HG03108 (cell line): ENCODE data around the gene RAD51C.
"Not testable (repeated sequence)": the region's sequence is repeated elsewhere in the genome, so short reads cannot be mapped to it uniquely, and the experiment has no call there.

Experiments
- ATAC-seq: cut with Tn5 transposase; IDR thresholded peaks from one replicate; pipeline ENCODE4 v1.9.1; 2021; ENCODE audit warnings: moderate library complexity; ENCODE audit not compliant: unreplicated experiment

RAD51C gene

DNA sequence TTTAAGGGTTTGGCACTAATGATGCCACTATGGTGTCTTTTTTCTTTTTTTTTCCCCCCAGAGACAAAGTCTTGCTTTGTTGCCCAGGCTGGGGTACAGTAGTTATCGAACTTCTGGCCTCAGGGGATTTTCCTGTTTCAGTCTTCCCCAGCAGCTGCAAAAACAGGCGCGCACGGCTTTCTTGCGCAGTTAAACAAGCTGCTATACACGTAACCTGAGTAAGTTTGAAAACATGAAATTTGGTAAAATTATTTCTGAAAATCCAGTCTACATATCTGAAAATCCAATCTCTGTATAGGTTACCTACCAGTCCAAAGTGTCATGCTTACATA, 12.4 kb upstream of the RAD51C start:
- ATAC-seq: no peak

DNA sequence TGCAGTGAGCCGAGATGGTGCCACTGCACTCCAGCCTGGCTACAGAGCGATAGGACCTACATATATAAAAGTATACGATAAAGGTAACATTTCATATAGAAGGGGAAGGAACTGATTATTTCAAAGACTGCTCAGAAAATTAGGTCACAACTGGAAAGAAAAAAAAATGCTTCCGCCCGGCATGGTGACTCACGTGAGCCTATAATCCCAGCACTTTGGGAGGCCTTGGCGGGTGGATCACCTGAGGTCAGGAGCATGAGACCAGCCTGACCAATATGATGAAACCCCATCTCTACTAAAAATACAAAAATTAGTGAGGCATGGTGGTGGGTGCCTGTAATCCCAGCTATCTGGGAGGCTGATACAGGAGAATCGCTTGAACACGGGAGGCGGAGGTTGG, 8.4 kb upstream of the RAD51C start:
- ATAC-seq: no peak

DNA sequence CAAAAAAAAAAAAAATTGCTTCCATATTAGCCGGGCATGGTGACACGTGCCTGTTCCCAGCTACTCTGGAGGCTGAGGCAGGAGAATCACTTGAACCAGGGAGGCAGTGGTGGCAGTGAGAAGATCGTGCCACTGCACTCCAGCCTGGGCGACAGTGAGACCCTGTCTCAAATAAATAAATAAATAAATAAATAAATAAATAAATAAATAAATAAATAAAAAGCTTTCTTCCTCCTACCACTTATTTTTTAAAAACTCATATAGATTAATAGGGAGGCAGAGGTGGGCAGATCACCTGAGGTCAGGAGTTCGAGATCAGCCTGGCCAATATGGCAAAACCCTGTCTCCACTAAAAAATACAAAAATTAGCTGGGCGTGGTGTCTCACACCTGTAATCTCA, 7.9 kb upstream of the RAD51C start:
- ATAC-seq: not testable (repeated sequence)

DNA sequence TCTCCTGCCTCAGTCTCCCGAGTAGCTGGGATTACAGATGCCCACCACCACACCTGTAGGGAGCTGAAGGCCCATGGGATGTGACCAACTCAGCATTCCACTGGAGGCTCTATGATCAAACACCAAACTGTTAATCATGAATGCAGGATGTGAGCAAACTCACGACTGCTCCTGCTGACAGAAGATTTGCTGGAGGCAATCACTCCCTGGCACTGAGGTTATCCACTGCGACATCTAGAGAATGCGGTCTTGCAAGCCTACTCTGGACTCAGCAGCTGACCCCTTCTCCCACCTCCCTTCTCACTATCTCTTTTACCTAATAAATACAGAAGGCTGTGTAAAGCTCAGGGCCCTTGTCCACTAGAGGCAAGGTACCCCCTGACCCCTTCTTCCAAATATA, 5.4 kb upstream of the RAD51C start:
- no peak for ATAC-seq

DNA sequence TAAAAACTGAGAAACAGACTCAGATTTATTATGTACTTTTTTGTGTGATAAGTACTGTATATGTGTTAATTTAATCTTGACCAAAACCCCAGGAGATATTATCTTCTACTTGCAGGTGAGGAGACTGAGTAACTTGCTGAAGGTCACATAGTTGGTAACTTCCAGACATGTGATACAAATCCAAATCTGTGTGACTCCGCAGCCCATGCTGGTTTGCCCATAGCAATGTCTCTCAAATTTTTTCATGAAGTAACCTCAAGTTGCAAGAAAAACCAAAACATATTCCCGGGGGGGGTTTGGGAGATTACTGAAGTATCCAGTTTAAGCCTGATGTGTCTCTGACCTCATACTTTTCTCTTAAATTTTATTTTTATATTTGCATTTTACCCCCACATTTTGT, 3.9 kb upstream of the RAD51C start:
- ATAC-seq: no peak

DNA sequence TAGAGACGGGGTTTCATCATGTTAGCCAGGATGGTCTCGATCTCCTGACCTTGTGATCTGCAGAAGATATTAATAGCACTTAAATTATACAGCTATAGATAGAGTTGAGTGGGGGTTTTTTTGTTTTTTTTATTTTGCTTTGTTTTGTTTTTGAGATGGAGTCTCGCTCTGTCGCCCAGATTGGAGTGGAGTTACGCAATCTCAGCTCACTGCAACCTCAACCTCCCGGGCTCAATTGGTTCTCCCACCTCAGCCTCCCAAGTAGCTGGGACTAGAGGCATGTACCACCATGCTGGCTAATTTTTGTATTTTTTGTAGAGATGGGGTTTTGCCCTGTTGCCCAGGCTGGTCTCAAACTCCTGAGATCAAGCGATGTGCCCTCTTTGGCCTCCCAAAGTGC, 2.4 kb upstream of the RAD51C start:
- not testable (repeated sequence) for ATAC-seq

DNA sequence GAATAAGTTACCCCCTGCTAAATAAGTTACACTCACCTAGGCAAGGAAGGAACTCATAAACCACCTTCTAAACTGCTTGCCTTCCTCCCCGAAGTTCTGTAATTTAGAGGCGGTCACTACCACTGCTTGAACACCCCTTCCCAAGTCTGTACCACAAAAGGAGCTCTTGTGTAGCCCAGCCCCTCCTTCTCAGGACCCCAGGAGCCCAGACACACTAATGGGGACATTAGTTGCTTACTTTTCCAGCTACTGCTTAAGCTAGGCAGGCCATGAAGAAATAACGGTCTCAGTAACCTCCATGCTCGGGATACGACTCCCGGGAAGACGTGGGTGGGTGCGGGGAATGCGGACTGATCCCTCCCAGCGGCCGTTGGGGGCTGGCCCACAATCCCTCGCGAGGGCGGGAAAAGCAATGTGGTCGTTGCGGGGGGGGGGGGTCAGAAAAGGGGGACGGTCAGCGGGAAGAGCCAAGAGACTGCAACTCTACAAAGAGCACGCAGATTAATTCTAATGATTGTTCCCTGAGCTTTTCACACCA, 632 bp upstream of the RAD51C start, which contains the start of gene TEX14:
Gene TEX14, minus strand, starts transcription at position 345 of the 538 bp plus-strand sequence. CDS start 40,044 bp downstream, outside the sequence.
- ATAC-seq: no peak

DNA sequence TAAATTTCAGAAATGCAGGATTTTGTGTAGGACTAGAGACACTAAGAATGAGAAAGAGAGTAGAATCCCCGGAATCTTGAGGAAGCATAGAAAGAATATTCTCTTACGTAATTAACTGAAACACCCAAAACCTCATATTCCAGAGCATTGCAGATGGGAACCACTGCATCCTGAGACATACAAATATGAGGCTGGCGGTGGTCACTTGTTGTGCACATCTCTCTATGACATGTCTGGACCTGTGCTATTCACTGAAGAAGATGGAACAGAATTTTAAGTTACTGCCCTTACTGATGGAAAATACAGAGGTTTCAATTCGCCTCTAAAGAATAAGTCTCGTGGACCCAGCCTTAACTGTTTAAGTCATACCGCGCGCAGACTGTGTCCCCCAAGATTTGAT, 806 bp downstream of the RAD51C start:
- ATAC-seq: no peak

DNA sequence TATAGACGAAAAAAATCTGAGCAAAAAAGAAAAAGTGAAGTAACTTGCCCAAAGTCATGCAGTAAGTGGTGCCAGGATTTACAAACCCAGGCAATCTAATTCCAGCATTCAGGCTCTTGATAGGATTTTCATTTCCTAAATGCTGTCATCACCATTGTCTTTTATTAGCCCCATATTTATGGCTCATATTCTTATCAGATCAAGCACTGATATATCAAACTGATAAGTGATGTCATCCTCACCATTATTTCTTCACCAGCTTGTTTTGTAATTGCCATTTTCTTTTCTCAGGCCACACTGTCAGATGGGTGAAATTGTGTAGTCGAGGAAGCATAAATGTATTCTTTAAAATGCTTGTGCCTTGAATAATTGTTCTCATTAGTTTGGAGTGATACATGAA, 1.3 kb downstream of the RAD51C start:
- no peak for ATAC-seq

DNA sequence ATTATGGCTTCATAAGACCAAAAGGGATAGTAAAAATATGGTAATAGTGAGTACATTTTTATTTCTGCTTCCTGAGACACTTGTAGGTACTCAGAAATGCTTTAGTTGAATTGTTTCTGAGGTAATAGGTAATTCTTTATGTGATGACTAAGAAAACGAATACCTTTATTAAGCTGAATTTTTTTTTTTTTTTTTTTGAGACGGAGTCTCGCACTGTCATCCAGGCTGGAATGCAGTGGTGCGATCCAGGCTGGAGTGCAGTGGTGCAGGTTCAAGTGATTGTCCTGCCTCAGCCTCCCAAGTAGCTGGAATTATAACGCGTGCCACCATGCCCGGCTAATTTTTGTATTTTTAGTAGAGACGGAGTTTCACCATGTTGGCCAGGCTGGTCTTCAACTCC, 1.9 kb downstream of the RAD51C start:
- no peak for ATAC-seq

DNA sequence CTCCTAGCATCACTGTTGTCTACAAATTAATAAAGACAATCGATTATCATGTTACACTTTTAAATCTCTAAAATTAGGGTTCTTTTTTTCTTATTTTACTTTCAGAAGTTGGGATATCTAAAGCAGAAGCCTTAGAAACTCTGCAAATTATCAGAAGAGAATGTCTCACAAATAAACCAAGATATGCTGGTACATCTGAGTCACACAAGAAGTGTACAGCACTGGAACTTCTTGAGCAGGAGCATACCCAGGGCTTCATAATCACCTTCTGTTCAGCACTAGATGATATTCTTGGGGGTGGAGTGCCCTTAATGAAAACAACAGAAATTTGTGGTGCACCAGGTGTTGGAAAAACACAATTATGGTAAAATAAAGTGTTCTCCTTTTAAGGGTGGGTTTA, 2.4 kb downstream of the RAD51C start:
- no peak for ATAC-seq

DNA sequence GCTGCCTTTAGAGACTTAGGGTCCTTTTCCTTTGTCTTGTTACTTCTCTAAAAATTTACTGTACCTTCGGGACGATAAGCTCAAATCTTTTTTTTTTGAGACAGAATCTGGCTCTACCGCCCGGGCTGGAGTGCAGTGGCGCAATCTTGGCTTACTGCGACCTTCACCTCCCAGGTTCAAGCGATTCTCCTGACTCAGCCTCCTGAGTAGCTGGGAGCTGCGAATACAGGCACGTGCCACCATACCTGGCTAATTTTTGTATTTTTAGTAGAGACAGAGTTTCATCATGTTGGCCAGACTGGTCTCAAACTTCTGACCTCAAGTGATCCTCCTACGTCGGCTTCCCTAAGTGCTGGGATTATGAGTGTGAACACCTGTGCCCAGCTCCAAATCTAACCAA, 7.4 kb downstream of the RAD51C start:
- ATAC-seq: no peak

DNA sequence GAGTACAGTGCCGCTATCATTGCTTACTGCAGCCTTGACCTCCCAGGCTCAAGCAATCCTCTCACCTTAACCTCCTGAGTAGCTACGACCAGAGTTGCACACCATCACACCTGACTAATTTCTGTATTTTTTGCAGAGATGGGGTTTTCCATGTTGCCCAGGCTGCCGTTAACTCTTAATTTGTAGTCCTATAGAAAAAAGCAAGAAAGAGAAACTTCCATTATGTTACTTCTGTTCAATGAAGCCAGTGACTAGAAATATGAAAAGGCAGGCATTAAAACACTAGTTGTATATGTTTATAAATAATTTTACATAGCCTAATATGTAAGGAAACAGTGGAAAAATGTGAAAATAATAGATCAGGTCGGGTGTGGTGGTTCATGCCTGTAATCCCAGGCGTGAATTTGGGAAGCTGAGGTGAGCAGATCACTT, 9.7 kb downstream of the RAD51C start:
- ATAC-seq: peak; percentile 58

DNA sequence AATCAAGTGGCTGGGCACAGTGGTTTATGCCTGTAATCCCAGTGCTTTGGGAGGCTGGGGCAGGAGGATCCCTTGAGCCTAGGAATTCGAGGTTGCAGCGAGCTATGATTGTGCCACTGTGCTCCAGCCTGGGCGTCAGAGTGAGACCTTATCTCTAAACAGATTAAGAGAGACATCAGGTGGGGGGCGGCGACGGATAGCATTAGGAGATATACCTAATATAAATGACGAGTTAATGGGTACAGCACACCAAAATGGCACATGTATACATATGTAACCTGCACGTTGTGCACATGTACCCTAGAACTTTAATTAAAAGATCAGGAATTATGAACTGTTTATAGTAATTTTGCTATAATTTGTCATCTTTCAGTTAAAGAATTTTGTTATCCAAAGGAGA, 10.3 kb downstream of the RAD51C start:
- ATAC-seq: no peak

DNA sequence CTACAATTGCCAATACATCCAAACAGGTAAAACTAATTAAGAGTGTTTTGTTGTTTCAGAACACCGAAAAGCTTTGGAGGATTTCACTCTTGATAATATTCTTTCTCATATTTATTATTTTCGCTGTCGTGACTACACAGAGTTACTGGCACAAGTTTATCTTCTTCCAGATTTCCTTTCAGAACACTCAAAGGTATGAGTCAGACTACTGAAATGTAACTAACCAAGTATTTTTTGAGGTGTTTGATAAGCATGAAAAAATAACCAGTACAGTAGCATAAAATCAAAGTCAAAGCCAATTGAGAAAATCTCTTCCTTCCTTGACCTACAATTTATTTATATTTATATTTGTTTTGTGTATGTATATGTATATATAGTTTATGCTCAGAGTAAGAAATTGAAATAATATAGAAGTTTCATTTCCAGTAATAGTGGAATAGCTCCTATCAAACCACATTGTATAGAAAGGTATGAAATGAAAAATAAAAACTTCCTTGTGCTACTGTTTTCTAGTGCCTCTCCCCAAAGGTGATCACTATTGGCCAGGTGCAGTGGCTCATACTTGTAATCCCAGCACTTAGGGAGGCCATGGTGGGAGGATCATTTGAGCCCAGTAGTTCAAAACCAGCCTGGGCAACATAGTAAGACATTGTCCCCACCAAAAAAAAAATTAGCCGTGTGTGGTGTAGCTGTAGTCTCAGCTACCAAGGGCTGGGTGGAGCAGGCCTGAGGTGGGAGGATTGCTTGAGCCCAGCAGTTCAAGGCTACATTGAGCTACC, 10.9 kb downstream of the RAD51C start:
- no peak for ATAC-seq

DNA sequence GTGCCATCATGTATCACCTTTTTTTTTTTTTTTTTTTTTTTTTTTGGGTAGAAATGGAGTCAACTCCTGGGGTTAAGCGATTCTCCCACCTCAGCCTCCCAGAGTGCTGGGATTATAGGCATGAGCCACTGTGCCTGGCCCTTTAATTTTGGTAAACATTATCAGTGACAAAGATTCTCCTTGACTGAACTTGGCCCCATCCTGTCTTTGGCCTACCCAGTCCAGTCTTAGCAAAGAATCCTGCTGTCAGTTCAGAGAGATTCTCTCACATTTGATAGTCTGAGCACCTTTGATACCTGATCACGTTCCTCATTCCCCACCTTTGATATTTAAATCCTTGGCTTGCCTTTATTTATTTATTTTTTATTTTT, 11.5 kb downstream of the RAD51C start:
- no peak for ATAC-seq

DNA sequence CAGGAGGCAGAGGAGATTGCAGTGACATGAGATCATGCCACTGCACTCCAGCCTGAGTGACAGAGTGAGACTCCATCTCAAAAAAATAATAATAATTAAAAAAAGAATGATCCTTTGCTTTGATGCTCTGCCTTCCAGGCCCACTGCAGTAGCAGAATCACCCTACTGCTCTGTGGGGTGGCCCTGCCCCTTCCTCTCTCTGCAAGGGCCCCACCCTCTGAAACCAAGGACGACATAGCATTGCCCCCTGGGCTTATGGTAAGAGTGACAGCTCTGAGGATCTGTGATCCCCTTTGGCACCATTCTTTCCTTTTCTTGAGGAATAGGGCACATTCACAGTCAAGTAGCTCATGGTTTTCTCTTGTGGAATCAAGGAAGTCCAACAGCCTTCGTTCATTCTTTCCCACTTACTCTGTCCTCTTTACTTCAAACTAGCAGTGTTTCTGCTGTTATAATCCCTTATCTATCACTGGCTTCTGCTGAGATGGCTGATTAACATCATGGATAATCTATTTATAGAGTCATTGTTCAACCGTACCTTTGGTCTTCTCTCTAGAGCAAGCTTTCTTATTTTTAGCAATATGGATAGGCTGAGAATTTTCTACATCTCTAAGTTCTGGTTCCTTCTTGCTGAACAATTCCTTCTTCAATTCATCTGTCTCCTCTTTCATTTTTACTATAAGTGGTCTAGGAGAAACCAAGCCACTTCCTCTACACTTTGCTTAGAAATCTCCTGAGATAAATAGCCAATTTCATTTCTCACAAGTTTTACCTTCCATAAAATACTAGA, 14.1 kb downstream of the RAD51C start:
- no peak for ATAC-seq

DNA sequence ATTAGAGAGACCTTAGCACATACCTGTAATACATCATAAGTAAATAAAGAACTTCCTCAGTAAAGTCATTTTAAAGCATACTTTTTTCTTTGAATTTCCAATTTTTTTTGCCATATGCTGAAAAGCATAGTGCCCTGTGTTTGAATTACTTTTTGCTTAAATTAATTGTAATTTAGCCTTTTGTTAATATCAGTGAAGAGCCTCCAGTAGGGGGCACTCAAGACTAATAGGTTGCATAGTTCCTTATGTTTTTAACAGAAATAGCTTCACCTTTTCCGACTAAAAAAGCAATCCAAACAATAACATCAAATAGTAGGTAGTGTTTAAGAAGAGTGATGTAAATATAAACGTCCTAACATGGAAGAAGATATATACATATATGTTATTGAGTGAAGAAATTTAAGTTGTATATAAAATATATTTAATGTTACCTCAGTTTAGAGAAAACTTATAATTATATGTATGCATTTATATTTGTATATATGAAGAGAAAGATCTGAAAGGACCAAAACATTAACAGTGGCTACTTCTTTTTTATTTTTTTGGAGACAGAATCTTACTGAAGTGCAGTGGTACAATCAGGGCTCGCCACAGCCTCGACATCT, 18.6 kb downstream of the RAD51C start:
- ATAC-seq: no peak

DNA sequence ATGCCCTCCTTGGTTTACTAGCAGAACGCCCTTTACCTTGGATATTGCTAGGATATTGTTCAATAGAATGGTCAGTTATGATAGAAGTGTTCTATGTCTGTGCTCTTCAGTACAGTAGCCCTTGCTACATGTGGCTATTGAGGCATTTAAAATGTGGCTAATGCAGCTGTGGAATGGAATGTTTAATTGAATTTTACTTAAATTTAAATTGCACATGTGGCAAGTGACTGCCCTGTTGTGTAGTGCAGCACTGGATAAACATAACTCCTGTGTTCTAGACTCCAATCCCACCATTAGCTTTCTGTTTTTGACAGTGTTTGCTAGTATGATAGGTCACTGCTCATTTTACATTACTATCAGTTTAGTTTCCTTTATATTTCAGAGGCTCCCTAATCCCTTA, 29.9 kb downstream of the RAD51C start:
- ATAC-seq: no peak

DNA sequence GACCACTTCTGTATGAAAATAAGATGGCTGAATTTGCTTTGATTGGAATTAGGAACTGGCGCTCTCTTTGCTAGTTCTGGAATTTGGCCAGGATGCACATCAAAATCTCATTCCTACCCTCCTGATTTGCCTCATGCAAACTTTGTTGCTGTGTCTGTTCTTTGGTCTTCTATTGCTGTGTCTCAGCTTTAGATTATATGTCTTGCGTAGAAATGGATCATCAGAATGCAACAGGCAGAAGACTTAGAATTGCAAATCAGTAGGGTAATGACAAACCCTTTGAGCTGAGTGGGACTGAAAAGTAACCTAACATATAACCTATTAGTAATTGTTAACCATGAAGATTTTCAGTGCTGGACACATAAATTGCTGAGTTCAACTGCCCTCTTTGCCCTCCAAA, 30.3 kb downstream of the RAD51C start:
- ATAC-seq: no peak

DNA sequence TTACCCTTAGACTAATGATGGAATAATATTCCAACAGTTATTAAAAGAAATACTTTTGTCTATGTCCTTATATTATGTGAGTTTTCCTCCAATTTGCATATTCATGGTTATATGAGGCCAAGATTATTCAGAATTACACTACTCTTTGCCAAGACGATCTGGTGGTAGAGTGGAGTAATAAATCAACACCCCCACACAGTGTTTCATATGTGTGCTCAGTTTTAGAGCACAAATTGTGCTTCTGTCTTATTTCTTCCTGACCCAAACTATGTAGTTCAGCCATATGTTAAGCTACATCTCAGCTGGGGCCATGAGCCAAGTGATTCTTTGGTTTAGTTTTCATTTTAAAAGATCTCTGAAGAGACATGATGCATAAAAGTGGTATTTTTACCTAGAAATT, 36.4 kb downstream of the RAD51C start:
- ATAC-seq: no peak

DNA sequence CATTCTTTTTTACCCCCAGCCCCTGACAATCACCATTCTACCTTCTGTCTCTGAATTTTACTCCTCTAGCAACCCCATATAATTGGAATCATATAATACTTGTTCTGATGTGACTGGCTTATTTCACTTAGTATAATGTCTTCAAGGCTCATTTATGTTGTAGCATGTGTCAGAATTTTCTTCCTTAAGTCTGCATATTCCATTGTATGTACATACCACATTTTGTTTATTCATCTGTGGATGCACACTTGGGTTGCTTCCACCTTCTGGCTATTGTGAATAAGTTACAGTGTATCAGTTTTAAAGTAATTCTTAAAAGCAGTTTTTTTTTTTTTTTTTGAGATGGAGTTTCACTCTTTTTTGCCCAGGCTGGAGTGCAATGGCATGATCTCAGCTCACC, 38.5 kb downstream of the RAD51C start:
- no peak for ATAC-seq
